ENCODE data around the gene RAB5IF. TPM values are rescaled to one million over a fixed set of nuclear protein-coding genes. Genes with fewer than 3 reads are reported as not detected.

Gene RAB5IF
- total and polyA plus RNA-seq, 2 of the 13 experiments (the other 11 are each of a cell fraction or from before 2014, with no cell fraction given): 261 to 305 TPM

DNA sequence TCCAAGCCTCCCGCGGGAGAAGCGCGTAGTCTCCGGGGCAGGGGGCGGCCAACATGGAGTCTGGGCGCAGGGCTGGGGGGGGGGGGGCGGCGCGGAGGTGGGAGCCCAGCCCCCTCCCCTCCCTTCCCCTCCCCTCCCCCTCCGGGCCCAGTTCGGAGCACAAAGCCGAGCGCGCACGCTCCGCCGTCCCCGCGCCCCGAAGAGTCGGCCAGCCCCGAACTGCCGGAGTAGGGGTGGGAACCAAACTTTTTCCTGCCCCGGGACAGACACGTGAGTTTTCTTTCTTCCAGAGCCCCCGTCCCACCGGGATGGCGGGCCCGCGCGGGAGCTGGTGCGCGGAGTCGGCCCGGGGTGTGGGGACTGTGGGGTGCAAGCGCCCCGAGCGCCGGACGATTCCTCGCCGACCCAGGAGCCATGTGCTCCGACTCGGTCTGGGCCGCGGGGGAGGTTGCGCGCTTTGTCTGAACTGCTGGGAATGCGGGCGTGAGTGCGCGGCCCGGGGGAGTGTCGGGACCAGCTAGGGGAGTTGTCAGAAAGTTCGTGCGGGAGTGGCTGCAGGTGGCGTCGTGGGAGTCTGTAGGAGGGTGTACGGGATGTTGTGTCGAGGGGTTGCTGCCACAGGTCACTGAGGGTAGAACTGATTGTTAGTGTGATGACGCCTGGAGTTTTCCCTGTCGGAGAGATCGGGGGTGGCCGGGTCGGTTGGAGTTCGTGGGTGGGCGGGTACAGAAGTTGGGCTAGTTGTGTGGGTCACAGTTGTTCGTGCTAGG lies 31.0 kb upstream of the RAB5IF start (continued):
- peak; percentile 3; the same call in 1 of the 2 replicates for TF ChIP-seq CERS6 (CRISPR knock-in tag; IDR thresholded peaks at IDR 0.05)
- peak; percentile 62 for TF ChIP-seq YY1 (IDR thresholded peaks at IDR 0.05; ENCODE audit: insufficient read depth, insufficient replicate concordance, low read depth, low read length)
- TF ChIP-seq TFE3 (CRISPR knock-in tag; IDR thresholded peaks at IDR 0.05): peak; percentile 63; the same call in 1 of the 2 replicates
- TF ChIP-seq TEAD2 (CRISPR knock-in tag; IDR thresholded peaks at IDR 0.05): no peak; the same call in 1 of the 2 replicates
- peak; percentile 97 for TF ChIP-seq KDM5B (CRISPR knock-in tag; IDR thresholded peaks at IDR 0.05; ENCODE audit: borderline replicate concordance)
- TF ChIP-seq ZNF670 (CRISPR knock-in tag; IDR thresholded peaks at IDR 0.05; ENCODE audit: borderline replicate concordance): no peak
- TF ChIP-seq ATF7 (IDR thresholded peaks at IDR 0.05): no peak
- peak; percentile 53; the same call in 1 of the 2 replicates for TF ChIP-seq ATF7 (CRISPR knock-in tag; IDR thresholded peaks at IDR 0.05)
- TF ChIP-seq POLR2AphosphoS2 (IDR thresholded peaks at IDR 0.05; ENCODE audit: low read depth, low read length): no peak
- TF ChIP-seq SAFB2 (CRISPR knock-in tag; IDR thresholded peaks at IDR 0.05; ENCODE audit: borderline replicate concordance, low read depth): peak; percentile 77
- TF ChIP-seq ADNP (CRISPR knock-in tag; IDR thresholded peaks at IDR 0.05): no peak
- TF ChIP-seq TBP (CRISPR knock-in tag; IDR thresholded peaks at IDR 0.05): no peak; the same call in 1 of the 2 replicates
- TF ChIP-seq FUBP1 (CRISPR knock-in tag; IDR thresholded peaks at IDR 0.05; ENCODE audit: borderline replicate concordance): no peak
- no peak for TF ChIP-seq ZNF761 (CRISPR knock-in tag; conservative IDR thresholded peaks at IDR 0.05)
- TF ChIP-seq ZNF225 (CRISPR knock-in tag; IDR thresholded peaks at IDR 0.05): peak; percentile 80
- peak; percentile 56; the same call in 1 of the 2 replicates for TF ChIP-seq ZBTB7A (CRISPR knock-in tag; IDR thresholded peaks at IDR 0.05)
- TF ChIP-seq NAIF1 (CRISPR knock-in tag; IDR thresholded peaks at IDR 0.05; ENCODE audit: borderline replicate concordance): no peak
- TF ChIP-seq ZNF607 (CRISPR knock-in tag; IDR thresholded peaks at IDR 0.05; ENCODE audit: borderline replicate concordance): peak; percentile 98
- TF ChIP-seq HNF4A (CRISPR knock-in tag; IDR thresholded peaks at IDR 0.05): no peak; the same call in 1 of the 2 replicates
- no peak for TF ChIP-seq NCOA5 (CRISPR knock-in tag; IDR thresholded peaks at IDR 0.05)
- TF ChIP-seq ZNF614 (CRISPR knock-in tag; IDR thresholded peaks at IDR 0.05; ENCODE audit: borderline replicate concordance): no peak; the same call in 1 of the 2 replicates
- TF ChIP-seq, protein P1, sequence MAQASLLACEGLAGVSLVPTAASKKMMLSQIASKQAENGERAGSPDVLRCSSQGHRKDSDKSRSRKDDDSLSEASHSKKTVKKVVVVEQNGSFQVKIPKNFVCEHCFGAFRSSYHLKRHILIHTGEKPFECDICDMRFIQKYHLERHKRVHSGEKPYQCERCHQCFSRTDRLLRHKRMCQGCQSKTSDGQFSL (CRISPR knock-in tag; IDR thresholded peaks at IDR 0.05): peak; percentile 86
- TF ChIP-seq, protein P2, sequence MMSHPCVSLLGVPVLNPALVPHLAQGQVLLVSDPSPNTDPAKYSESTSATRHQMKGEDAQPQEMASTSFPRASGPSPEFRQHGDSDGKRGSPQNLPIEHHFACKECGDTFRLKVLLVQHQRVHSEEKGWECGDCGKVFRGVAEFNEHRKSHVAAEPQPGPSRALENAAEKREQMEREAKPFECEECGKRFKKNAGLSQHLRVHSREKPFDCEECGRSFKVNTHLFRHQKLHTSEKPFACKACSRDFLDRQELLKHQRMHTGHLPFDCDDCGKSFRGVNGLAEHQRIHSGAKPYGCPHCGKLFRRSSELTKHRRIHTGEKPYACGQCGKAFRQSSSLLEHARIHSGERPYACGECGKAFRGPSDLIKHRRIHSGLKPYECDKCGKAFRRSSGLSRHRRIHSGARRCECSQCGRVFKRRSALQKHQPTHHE (CRISPR knock-in tag; IDR thresholded peaks at IDR 0.05; ENCODE audit: borderline replicate concordance): 0 out of 2 replicates have a peak, but pooled peaks have one; percentile 45
- 0 out of 2 replicates have a peak, but pooled peaks have one; percentile 16 for TF ChIP-seq NFYC (CRISPR knock-in tag; IDR thresholded peaks at IDR 0.05)

All from HepG2 (cell line).